Mammary epithelial cell (primary cell): ENCODE data around the gene NXF3.

Source experiments
- EZH2 ChIP-seq: IDR thresholded peaks from 2 replicates; pipeline ENCODE4 v1.6.1; 2012; ENCODE audit warnings: low read length, inconsistent platforms, borderline replicate concordance
- TF ChIP-seq, protein P1 (sequence below), 2 donors: IDR thresholded peaks in 1 of 2; conservative IDR thresholded peaks in 1 of 2; 2 replicates each; pipeline ENCODE4 v1.5.1; 2011 to 2012; ENCODE audit warnings: inconsistent platforms in 2 of 2, low read length in 2 of 2, mild to moderate bottlenecking in 2 of 2, control low read depth in 1 of 2, low read depth in 1 of 2; ENCODE audit not compliant: insufficient read depth in 1 of 2; ENCODE audit errors: extremely low read depth in 1 of 2

DNA sequence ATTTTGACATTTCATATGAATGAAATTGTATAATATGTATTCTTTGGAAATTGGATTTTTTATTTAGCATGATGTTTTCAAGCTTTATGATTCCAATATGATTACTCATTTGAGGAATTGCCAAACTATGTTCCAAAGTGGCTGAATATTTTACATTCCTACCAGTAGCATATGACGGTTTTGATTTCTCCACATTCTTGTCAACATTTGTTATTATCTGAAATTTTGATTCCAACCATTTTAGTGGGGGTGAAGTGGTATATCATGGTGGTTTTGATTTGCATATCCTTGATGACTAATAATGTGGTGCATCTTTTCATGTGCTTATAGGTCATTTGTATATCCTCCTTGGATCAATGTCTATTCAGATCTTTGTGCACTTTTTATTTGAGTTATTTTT, 26.3 kb downstream of the NXF3 start:
- TF ChIP-seq, protein P1, sequence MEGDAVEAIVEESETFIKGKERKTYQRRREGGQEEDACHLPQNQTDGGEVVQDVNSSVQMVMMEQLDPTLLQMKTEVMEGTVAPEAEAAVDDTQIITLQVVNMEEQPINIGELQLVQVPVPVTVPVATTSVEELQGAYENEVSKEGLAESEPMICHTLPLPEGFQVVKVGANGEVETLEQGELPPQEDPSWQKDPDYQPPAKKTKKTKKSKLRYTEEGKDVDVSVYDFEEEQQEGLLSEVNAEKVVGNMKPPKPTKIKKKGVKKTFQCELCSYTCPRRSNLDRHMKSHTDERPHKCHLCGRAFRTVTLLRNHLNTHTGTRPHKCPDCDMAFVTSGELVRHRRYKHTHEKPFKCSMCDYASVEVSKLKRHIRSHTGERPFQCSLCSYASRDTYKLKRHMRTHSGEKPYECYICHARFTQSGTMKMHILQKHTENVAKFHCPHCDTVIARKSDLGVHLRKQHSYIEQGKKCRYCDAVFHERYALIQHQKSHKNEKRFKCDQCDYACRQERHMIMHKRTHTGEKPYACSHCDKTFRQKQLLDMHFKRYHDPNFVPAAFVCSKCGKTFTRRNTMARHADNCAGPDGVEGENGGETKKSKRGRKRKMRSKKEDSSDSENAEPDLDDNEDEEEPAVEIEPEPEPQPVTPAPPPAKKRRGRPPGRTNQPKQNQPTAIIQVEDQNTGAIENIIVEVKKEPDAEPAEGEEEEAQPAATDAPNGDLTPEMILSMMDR (conservative IDR thresholded peaks at IDR 0.05 in 1 of 2, IDR thresholded peaks at IDR 0.05 in 1 of 2; ENCODE audit: extremely low read depth in 1 of 2, insufficient read depth in 1 of 2, low read depth in 1 of 2, low read length in 2 of 2): no peak
- TF ChIP-seq EZH2: no peak
